Retinal pigment epithelial cell (primary cell): Measurements from ENCODE around the gene PLCB4.

Source experiments
- DNase-seq: peaks from one replicate; pipeline ENCODE4 v3.0.0-alpha.2; 2010; ENCODE audit warnings: low read depth
- H3K4me3 ChIP-seq: 2 replicates; pipeline ENCODE4 v1.5.1; 2011; ENCODE audit warnings: mild to moderate bottlenecking, low read length, control low read depth, moderate library complexity
- CTCF ChIP-seq: conservative IDR thresholded peaks from 2 replicates; pipeline ENCODE4 v1.5.1; 2011; ENCODE audit warnings: low read depth, low read length, control low read depth, inconsistent platforms

The PLCB4 gene

DNA sequence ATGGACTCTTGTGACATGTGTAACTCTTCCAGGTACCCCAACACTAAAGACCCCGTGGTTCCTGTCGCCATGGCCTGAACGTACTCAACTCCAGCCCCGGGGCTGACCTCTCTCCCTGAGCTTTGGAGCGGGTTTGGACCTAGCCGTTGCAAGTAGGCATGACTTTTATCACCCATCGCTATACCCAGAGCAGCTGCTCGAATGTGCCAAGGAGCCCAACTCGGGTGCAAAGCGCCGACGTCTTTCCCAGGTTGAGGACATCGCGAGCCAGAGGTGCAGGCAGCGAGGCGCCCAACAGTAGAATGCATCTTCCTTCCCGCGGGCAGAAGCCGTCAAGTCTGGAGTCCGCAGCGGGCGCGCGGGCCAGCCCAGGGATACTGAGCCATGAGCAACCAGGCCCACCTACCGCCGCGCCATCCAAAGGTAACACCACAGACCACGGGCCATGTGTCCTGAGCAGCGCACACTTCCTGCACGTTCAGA, 439.9 kb downstream of the PLCB4 start:
- no peak for TF ChIP-seq CTCF
- no peak for DNase-seq
- H3K4me3 ChIP-seq: no peak overlapping the region

GRCh38 chr20:9509246-9509645, 440.4 kb downstream of the PLCB4 start:
- DNase-seq: no peak
- H3K4me3 ChIP-seq: no peak overlapping the region
- TF ChIP-seq CTCF: no peak

GRCh38 chr20:9510911-9511310, 442.0 kb downstream of the PLCB4 start:
- no peak for TF ChIP-seq CTCF
- no peak for DNase-seq
- H3K4me3 ChIP-seq: no peak overlapping the region

DNA sequence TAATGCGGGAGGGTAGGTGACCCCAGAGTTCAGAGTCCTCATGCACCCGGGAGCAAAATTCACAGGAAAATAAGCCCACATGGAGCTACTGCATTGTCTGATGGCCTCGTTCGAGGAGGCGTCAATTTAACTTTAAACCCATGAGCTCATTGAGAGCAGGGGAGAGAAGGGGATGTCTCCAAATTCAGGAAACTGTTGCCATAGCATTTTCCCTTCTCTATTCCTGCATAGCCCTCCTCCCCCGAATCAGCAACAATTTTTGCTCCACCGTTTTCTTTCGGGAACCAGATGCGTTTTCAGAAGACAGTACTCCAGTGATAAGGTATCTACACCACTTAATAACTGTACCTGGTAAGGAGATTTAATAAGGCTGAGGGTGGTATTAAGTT, 445.2 kb downstream of the PLCB4 start:
- DNase-seq: no peak
- no peak overlapping the region for H3K4me3 ChIP-seq
- no peak for TF ChIP-seq CTCF

- no peak for DNase-seq
- TF ChIP-seq CTCF: no peak
Observed at GRCh38 chr20:9514461-9515213, 445.8 kb downstream of the PLCB4 start, which contains the start of gene LAMP5. Gene LAMP5 (plus strand): TSS chr20:9514590. CDS start chr20:9514853, 263 bp downstream.

DNA sequence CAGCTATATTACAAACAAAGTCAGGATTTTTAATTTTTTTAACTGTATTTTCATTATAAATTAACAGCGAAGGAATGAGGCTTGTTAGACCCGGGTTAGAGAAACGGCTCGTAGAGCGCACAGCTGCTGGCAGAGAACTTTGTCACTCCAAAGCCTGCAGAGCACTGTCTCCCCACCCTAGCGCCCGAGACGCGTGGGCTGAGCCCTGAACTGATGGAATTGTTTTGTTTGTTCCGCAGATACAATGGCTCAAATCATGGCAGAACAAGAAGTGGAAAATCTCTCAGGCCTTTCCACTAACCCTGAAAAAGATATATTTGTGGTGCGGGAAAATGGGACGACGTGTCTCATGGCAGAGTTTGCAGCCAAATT, 446.3 kb downstream of the PLCB4 start:
- TF ChIP-seq CTCF: no peak
- no peak for DNase-seq
- no peak overlapping the region for H3K4me3 ChIP-seq

More at GRCh38 chr20:9514461-9515213, 445.8 kb downstream of the PLCB4 start, which contains the start of gene LAMP5:
- peak within 1 kb of the TSS; percentile 28 for H3K4me3 ChIP-seq

GRCh38 chr20:9515741-9516233, 446.9 kb downstream of the PLCB4 start:
- no peak for TF ChIP-seq CTCF
- no peak for DNase-seq
- no peak overlapping the region for H3K4me3 ChIP-seq
